AG09309 (cell line): ENCODE data around the gene OMP.

Source experiments
- DNase-seq: peaks from one replicate; pipeline ENCODE4 v3.0.0-alpha.2; 2010; ENCODE audit warnings: low read depth
- H3K4me3 ChIP-seq: 2 replicates; pipeline ENCODE4 v1.5.1; 2011; ENCODE audit warnings: mild to moderate bottlenecking, low read depth, low read length, moderate library complexity; ENCODE audit not compliant: control insufficient read depth
- TF ChIP-seq, protein P1 (sequence below): IDR thresholded peaks from 2 replicates; pipeline ENCODE4 v1.5.1; 2011; ENCODE audit warnings: mild to moderate bottlenecking, low read depth, low read length, inconsistent platforms; ENCODE audit not compliant: insufficient read depth, control insufficient read depth; ENCODE audit errors: missing control alignments

Gene OMP

GRCh38 chr11:77069336-77069968 is 33.2 kb upstream of the OMP start:
- TF ChIP-seq, protein P1, sequence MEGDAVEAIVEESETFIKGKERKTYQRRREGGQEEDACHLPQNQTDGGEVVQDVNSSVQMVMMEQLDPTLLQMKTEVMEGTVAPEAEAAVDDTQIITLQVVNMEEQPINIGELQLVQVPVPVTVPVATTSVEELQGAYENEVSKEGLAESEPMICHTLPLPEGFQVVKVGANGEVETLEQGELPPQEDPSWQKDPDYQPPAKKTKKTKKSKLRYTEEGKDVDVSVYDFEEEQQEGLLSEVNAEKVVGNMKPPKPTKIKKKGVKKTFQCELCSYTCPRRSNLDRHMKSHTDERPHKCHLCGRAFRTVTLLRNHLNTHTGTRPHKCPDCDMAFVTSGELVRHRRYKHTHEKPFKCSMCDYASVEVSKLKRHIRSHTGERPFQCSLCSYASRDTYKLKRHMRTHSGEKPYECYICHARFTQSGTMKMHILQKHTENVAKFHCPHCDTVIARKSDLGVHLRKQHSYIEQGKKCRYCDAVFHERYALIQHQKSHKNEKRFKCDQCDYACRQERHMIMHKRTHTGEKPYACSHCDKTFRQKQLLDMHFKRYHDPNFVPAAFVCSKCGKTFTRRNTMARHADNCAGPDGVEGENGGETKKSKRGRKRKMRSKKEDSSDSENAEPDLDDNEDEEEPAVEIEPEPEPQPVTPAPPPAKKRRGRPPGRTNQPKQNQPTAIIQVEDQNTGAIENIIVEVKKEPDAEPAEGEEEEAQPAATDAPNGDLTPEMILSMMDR = no peak
- H3K4me3 ChIP-seq = no peak overlapping the region
- DNase-seq = no peak

DNA sequence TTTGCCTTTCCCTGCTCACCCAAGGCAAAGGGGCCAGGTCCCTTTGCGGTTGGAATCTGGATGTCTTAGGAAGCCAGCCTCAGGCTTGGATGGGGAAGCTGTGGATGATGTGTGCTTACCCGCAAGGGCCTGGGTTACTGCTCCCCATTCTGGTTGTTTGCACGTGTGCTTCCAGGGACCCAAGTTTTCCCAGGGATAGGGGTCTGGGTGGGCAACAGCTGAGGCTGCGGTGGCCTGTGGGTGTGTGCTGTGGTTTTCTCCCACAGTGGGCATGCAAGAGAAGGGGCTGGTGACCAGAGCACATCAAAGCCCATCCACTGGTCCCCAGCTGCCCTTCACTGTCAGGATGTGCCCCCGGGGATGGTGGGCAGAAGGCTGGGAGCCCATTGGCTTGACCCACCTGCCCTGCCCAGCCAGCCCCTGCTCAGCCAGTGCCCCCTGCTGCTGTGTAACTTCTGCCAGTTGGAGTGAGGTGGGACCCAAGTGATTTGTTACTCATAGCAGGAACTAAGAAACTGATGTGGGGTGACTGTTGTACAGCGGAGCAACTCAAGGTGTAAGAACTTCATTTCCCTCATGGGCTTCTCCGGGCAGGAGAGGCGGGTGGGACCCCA is 32.6 kb upstream of the OMP start:
- H3K4me3 ChIP-seq = no peak overlapping the region
- DNase-seq = no peak
- TF ChIP-seq, protein P1 = no peak

DNA sequence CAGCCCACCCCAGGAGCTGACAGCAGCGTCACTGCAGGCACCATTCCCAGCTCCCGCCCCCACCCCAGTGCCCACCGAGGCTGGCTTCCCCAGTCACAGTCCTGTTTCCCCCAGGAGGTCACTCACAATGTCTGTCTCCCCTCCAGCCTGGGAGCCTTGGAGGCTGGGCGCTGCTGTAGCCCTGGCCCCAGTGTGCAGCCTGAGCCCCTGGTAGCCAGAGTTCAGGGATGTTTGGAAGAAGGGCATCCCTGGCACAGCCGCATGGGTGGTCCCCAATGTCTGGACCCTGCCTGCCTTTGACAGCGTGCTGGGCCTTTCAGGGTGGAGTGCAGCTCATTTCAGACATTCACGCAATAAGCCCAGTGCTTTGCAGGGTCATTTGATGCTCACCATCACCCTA is 31.6 kb upstream of the OMP start:
- H3K4me3 ChIP-seq = no peak overlapping the region
- DNase-seq = no peak
- TF ChIP-seq, protein P1 = no peak

GRCh38 chr11:77071671-77072605 is 30.7 kb upstream of the OMP start:
- DNase-seq = no peak
- TF ChIP-seq, protein P1 = no peak
- H3K4me3 ChIP-seq = no peak overlapping the region

DNA sequence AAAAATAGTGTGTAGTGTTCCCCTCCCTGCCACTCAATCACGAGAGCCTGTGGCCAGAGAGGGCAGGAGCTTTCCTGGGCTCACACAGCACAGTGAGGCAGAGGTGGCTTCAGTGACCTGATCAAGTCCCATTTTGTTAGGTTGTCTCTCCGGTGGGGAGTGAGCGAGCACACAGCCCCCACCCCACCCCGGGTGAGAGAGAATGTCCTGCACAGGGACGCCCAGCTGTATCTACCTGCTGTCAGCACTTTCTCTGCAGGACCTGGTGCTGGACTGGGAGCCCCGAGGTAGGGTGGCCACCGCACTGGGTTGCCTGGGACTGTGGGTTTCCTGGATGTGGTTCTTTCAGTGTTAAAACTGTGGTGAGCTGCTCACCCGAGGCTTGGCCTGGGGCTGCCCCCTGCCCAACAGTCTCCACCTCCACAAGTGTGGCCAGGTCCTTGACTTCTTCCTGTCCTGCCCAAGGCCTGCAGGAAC is 29.8 kb upstream of the OMP start:
- DNase-seq = no peak
- H3K4me3 ChIP-seq = no peak overlapping the region
- TF ChIP-seq, protein P1 = no peak

DNA sequence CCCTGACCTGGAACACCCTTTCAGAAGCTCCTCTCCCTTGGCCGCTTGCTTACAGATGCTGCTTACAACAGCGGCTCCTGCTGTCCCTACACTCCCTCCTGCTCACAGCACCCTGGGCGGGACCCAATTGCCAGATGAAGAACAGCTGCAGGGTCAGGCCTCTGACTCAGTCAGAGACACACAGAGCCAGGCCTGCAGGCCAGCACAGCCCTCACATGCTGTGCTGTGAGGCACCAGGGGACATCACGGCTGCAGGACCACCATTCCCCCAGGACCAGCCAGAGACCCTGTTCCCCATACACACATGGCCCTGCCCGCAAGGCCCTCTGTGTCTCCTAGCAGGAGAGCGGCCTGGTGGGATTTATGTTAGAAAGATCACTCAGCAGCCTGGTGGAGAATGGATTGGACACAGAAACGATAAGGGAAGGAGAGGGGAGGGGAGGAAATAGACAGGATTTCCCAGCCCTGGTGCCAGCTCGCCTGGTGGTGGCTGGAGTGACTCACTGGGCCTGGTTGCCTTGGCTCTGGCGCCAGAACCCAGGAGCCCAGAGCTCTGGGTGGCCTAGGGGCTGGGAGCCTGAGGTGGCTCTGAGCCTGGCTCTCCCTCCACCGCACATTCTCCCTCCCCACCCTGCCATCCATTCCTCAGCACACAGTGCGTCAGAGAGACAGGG is 29.2 kb upstream of the OMP start:
- TF ChIP-seq, protein P1 = peak; percentile 69

More for the DNA sequence above, 29.2 kb upstream of the OMP start:
- peak; percentile 79 for DNase-seq
- H3K4me3 ChIP-seq = no peak overlapping the region
